BLaER1 treated with 17β-estradiol and CSF1 and Interleukin-3, amounts not matched to agents 10 nM and 100 nM (cell line): ENCODE data around the gene RPL34.
A peak's percentile ranks its signal among the peaks of the same experiment; 100 is the strongest.

Source experiments
- H3K27ac ChIP-seq, 11 experiments: shearing (Covaris generic); formaldehyde crosslinking; 2 replicates each; pipeline ENCODE4 v1.8.1; 2022
- H3K27me3 ChIP-seq, 11 experiments: shearing (Covaris generic); formaldehyde crosslinking; 2 replicates each; pipeline ENCODE4 v1.8.1; 2022
- H3K36me3 ChIP-seq, 11 experiments: shearing (Covaris generic); formaldehyde crosslinking; 2 replicates each; pipeline ENCODE4 v1.8.1; 2022
- H3K4me1 ChIP-seq, 10 experiments: shearing (Covaris generic); formaldehyde crosslinking; 2 replicates each; pipeline ENCODE4 v1.8.1; 2022
- H3K4me2 ChIP-seq, 11 experiments: shearing (Covaris generic); formaldehyde crosslinking; 2 replicates each; pipeline ENCODE4 v1.8.1; 2022
- H3K4me3 ChIP-seq, 10 experiments: shearing (Covaris generic); formaldehyde crosslinking; 2 replicates each; pipeline ENCODE4 v1.8.1; 2022
- H3K9ac ChIP-seq, 11 experiments: shearing (Covaris generic); formaldehyde crosslinking; 2 replicates each; pipeline ENCODE4 v1.8.1; 2022
- H3K9me3 ChIP-seq, 11 experiments: shearing (Covaris generic); formaldehyde crosslinking; replicated peaks in 1 of 11; 2 replicates each; pipeline ENCODE4 v1.8.1; 2022
- H4K20me1 ChIP-seq, 11 experiments: shearing (Covaris generic); formaldehyde crosslinking; 2 replicates each; pipeline ENCODE4 v1.8.1; 2022
- Cebpa-rat ChIP-seq, 11 experiments: shearing (Covaris generic); IDR thresholded peaks; 2 replicates each; pipeline ENCODE4 v1.8.1; 2022

Gene RPL34

DNA sequence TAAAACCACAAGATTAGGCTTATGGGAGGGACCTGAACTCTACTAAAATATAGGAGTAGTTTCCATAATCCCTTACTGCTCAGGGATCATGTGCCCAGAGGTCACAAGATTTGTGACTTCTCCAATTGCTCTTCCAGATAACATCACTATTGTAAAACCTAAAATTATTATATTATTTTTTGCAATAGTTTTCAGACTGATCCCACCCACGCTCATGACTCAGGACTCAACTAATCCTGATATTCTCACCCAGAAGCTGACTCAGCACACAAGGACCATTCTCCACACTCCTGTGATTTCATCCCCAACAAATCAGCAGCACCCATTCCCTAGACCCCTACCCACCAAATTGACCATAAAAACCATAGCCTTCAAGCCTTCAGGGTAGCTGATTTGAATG is 24.0 kb upstream of the RPL34 start:
- H3K4me3 ChIP-seq: no peak overlapping the region
- no peaks in the 10 kb centered on the region for H4K20me1 ChIP-seq
- peak overlapping the region in 3 of 11 experiments; percentile 2 to 49 (median 33); a peak in 3 of 22 replicates for H3K4me2 ChIP-seq
- no peak for TF ChIP-seq Cebpa-rat (IDR thresholded peaks at IDR 0.05)
- H3K9me3 ChIP-seq: peaks cover 0 to 33% (median 17%) of the 10 kb centered on the region in 11 experiments; a peak in 19 of 22 replicates
- H3K36me3 ChIP-seq: no peaks in the 10 kb centered on the region
- peaks cover 0 to 8% (median 0%) of the 10 kb centered on the region in 10 experiments; a peak in 1 of 20 replicates for H3K4me1 ChIP-seq
- no peak overlapping the region for H3K9ac ChIP-seq
- no peak overlapping the region for H3K27ac ChIP-seq
- no peaks in the 10 kb centered on the region for H3K27me3 ChIP-seq

- Histone ChIP-seq H3K9ac (no peak overlapping the region), H3K9me3 (peaks cover 7 to 24% (median 13%) of the 10 kb centered on the region in 11 experiments; a peak in 20 of 22 replicates), H3K4me3 (no peak overlapping the region), H3K4me1 (peaks cover 0 to 4% (median 0%) of the 10 kb centered on the region in 10 experiments; a peak in 1 of 20 replicates), H3K4me2 (no peak overlapping the region), H3K27ac (no peak overlapping the region), H3K36me3 (no peaks in the 10 kb centered on the region), H3K27me3 (no peaks in the 10 kb centered on the region), H4K20me1 (no peaks in the 10 kb centered on the region)
- TF ChIP-seq Cebpa-rat (IDR thresholded peaks at IDR 0.05): no peak
Measured at GRCh38 chr4:108601106-108601505, 19.3 kb upstream of the RPL34 start.

DNA sequence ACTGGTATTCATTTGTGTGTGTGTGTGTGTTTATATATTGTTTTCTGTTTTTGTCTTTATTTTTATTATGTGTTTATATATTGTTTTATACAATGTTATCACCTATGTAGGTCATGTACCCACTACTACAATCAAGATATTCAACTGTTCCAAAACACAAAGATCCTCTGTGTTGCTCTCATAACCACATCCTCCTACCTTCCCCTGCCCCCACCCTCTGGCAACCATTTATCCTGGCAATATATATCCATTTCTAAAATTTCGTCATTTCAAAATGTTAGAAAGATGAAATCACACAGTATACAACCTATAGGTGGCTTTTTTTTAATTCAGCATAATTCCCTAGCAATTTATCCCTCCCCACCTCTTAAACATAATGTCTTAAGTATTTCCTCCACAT is 18.8 kb upstream of the RPL34 start:
- Histone ChIP-seq H3K9me3 (peaks cover 12 to 24% (median 16%) of the 10 kb centered on the region in 11 experiments), H4K20me1 (no peaks in the 10 kb centered on the region), H3K27ac (no peak overlapping the region), H3K4me2 (no peak overlapping the region), H3K4me3 (no peak overlapping the region), H3K9ac (no peak overlapping the region), H3K27me3 (no peaks in the 10 kb centered on the region), H3K4me1 (0 out of 20 replicates have a peak, but pooled peaks cover 0 to under 1% (median 0%) of the 10 kb centered on the region in 10 experiments), H3K36me3 (no peaks in the 10 kb centered on the region; a peak in 1 of 22 replicates)
- TF ChIP-seq Cebpa-rat (IDR thresholded peaks at IDR 0.05): no peak

DNA sequence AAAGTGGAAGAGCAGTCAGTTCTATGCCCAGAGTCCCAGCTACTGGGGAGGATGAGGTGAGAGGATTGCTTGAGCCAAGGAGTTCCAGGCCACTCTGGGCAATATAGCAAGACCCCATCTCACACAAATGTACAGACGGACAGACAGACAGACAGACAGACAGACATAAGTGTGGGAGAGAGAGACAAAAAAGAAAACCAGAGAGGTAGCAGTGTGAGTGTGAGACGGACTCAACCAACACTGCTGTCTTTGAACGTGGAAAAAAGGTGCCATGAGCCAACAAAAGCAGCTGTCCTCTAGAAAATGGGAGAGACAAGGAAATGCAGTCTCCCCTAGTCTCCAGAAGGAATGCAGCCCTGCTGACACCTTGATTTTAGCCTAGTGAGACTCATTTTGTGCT is 18.2 kb upstream of the RPL34 start:
- H3K4me2 ChIP-seq: no peak overlapping the region
- no peaks in the 10 kb centered on the region for H3K27me3 ChIP-seq
- no peak for TF ChIP-seq Cebpa-rat (IDR thresholded peaks at IDR 0.05)
- H3K4me1 ChIP-seq: no peaks in the 10 kb centered on the region
- no peaks in the 10 kb centered on the region; a peak in 1 of 22 replicates for H3K36me3 ChIP-seq
- H3K9ac ChIP-seq: no peak overlapping the region
- no peaks in the 10 kb centered on the region for H4K20me1 ChIP-seq
- H3K9me3 ChIP-seq: peaks cover 18 to 24% (median 19%) of the 10 kb centered on the region in 11 experiments
- no peak overlapping the region for H3K27ac ChIP-seq
- no peak overlapping the region for H3K4me3 ChIP-seq

- Histone ChIP-seq H4K20me1 (no peaks in the 10 kb centered on the region), H3K9me3 (peaks cover 18 to 24% (median 20%) of the 10 kb centered on the region in 11 experiments), H3K27ac (no peak overlapping the region), H3K27me3 (no peaks in the 10 kb centered on the region), H3K9ac (no peak overlapping the region), H3K36me3 (no peaks in the 10 kb centered on the region; a peak in 1 of 22 replicates), H3K4me2 (no peak overlapping the region), H3K4me3 (no peak overlapping the region), H3K4me1 (no peaks in the 10 kb centered on the region)
- TF ChIP-seq Cebpa-rat (IDR thresholded peaks at IDR 0.05): no peak
Measured at GRCh38 chr4:108607079-108607815, 13.1 kb upstream of the RPL34 start.

GRCh38 chr4:108611365-108611764 is 9.0 kb upstream of the RPL34 start:
- Histone ChIP-seq H3K4me3 (no peak overlapping the region), H3K9ac (no peak overlapping the region), H3K27ac (no peak overlapping the region), H3K4me2 (no peak overlapping the region), H3K36me3 (no peaks in the 10 kb centered on the region; a peak in 3 of 22 replicates), H3K27me3 (no peaks in the 10 kb centered on the region), H3K4me1 (no peaks in the 10 kb centered on the region), H3K9me3 (peaks cover 19 to 30% (median 27%) of the 10 kb centered on the region in 11 experiments), H4K20me1 (no peaks in the 10 kb centered on the region)
- TF ChIP-seq Cebpa-rat (IDR thresholded peaks at IDR 0.05): no peak

- Histone ChIP-seq H4K20me1 (no peaks in the 10 kb centered on the region), H3K9me3 (peaks cover 20 to 31% (median 28%) of the 10 kb centered on the region in 11 experiments), H3K9ac (no peak overlapping the region), H3K4me3 (no peak overlapping the region), H3K36me3 (peaks cover 0 to 5% (median 0%) of the 10 kb centered on the region in 11 experiments; a peak in 3 of 22 replicates), H3K4me2 (no peak overlapping the region), H3K27me3 (no peaks in the 10 kb centered on the region), H3K27ac (no peak overlapping the region), H3K4me1 (no peaks in the 10 kb centered on the region)
- no peak for TF ChIP-seq Cebpa-rat (IDR thresholded peaks at IDR 0.05)
Measured at GRCh38 chr4:108612365-108612764, 8.0 kb upstream of the RPL34 start.

DNA sequence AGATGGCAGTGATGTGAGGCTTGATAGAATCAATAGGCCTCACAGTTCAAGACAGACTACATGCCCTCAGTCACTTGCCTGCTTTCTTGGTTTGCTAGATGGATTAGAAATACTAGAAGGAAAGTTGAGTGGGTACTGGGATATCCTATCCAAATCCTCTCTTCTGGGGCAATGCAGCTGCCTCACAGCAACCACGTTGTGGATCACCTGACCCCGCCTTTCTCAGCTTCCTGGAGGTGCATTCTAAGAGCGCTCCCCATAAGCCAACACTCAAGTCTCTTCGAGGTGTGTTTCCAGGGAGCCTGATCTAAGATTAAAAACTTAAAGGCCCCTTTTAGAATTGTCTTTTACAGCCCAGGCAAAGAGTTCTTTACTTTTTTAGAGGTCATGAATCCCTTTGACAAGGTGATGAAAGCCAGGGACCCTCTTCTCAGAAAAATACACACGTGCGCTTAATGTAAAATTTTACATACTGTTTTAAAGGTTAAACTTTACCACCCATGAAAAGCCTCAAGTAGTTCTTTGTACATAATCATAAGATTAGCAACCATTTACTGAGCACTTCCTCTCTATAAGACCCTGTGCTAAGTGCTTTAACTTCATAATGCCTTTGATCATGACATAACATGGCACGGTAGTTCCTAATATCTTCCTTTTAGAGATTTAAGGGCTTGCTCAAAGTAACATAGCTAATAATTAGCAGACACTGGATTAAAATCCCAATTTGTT is 840 bp upstream of the RPL34 start:
- Histone ChIP-seq H3K9me3 (peaks cover 20 to 31% (median 26%) of the 10 kb centered on the region in 11 experiments), H3K4me2 (peak overlapping the region; percentile 49 to 84 (median 72)), H4K20me1 (peaks cover 26 to 36% (median 35%) of the 10 kb centered on the region in 11 experiments), H3K27me3 (no peaks in the 10 kb centered on the region), H3K27ac (peak overlapping the region in 10 of 11 experiments; percentile 13 to 95 (median 61); a peak in 16 of 22 replicates), H3K4me3 (peak overlapping the region; percentile 76 to 93 (median 86)), H3K36me3 (peaks cover 30 to 37% (median 35%) of the 10 kb centered on the region in 11 experiments), H3K4me1 (peaks cover 36 to 46% (median 40%) of the 10 kb centered on the region in 10 experiments), H3K9ac (peak overlapping the region in 10 of 11 experiments; percentile 40 to 96 (median 62); a peak in 13 of 22 replicates)
- TF ChIP-seq Cebpa-rat (IDR thresholded peaks at IDR 0.05): no peak
